Parietal lobe (tissue), 1 donor: ENCODE measurements around the gene BORCS5. TPM values are rescaled to one million over a fixed set of nuclear protein-coding genes. Genes with fewer than 3 reads are reported as not detected.

Experiments
- total RNA-seq: library from RNA; depleted of rRNA; stranded (reverse); fragments of >200 nt; gene quantifications from one replicate; pipeline ENCODE4 v1.2.3, GENCODE V29; 2014

Gene BORCS5
- total RNA-seq = 39.8 TPM

DNA sequence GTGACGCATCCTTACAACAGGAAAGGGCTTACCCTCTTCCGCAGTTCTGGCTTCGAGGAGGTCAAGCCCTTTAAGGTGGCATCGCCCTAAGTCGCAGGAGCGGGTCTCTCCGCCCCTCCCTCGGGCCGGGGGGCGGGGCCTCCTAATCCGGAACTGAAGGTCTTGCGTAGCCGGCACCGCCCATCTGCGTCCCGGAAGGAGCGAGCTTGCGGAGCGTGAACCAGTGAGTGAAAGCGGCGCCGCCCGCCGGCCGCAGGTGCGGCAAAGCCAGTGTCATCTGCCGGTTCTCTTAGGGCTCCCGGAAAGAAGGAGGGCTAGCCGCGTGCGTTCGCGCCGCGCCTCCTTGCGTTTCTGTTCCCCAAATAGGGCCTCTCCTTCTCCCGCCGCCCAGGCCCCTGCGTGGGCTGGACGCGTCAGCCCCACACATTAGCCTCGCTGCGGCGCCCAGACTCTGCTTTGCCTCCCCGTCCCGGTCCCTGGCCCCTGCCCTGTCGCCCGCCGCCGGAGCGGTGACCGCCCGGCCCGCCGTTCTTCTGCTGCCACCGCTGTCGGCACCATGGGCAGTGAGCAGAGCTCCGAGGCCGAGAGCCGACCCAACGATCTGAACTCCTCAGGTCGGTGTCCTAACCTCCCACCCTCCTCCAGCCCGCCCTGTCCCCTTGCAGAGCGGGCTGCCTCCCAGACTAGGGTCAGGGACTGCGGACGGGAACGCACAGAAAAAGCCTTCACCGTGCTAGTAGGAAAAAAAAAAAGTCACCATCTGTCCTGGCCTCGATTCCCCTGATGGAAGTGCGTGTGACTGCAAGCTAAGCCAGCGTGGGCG is at the start of gene BORCS5:
Gene BORCS5, plus strand, starts transcription at position 183 of the 823 bp plus-strand sequence. Its CDS starts 374 bp downstream, at position 557.

GRCh38 chr12:12349711-12350665 is 6.9 kb upstream of the BORCS5 start, which contains the start of gene MANSC1:
TSS of gene MANSC1 (minus strand) at chr12:12350242. CDS start at chr12:12343314, 6,928 bp downstream.

Other genes starting within 250 kb of the BORCS5 start
- 120 TPM for gene LRP6, start 90.0 kb upstream of the BORCS5 start, total RNA-seq
- 3.4 TPM for gene MANSC1, start 6.8 kb upstream of the BORCS5 start, total RNA-seq
- gene DUSP16, start 205.8 kb downstream of the BORCS5 start, total RNA-seq = 11.0 TPM